CD14-positive monocyte (primary cell): ENCODE data around the gene GAREM2. TPM values are rescaled to one million over a fixed set of nuclear protein-coding genes. Genes with fewer than 3 reads are reported as not detected.
A peak's percentile ranks its signal among the peaks of the same experiment; 100 is the strongest.

Experiments
- DNase-seq, 3 donors: peaks; one replicate each; pipeline ENCODE4 v3.0.0-alpha.2; 2011 to 2022
- H2AFZ ChIP-seq: 2 replicates; pipeline ENCODE4 v1.6.0; 2012; ENCODE audit warnings: mild to moderate bottlenecking, low read depth, low read length, inconsistent platforms; ENCODE audit not compliant: insufficient read depth, poor library complexity, severe bottlenecking
- H3K27ac ChIP-seq, 2 donors: 1 replicate in 1 of 2; 2 replicates in 1 of 2; pipeline ENCODE4 v1.5.1; 2012 to 2013; ENCODE audit warnings: low read length in 2 of 2, control low read depth in 1 of 2, inconsistent platforms in 1 of 2, low read depth in 1 of 2, mild to moderate bottlenecking in 1 of 2
- H3K27me3 ChIP-seq, 2 donors: one replicate each; pipeline versions ENCODE4 v1.6.0 to v1.6.1; 2011 to 2013; ENCODE audit warnings: low read length in 2 of 2; ENCODE audit not compliant: control insufficient read depth in 2 of 2, insufficient read depth in 2 of 2
- H3K36me3 ChIP-seq, 2 donors: replicated peaks in 1 of 2; 1 replicate in 1 of 2; 2 replicates in 1 of 2; pipeline versions ENCODE4 v1.5.1 to v1.6.1; 2012 to 2013; ENCODE audit warnings: low read length in 2 of 2, control low read depth in 1 of 2, inconsistent platforms in 1 of 2, mild to moderate bottlenecking in 1 of 2; ENCODE audit not compliant: insufficient read depth in 2 of 2, control insufficient read depth in 1 of 2
- H3K4me1 ChIP-seq, 2 donors: 1 replicate in 1 of 2; 2 replicates in 1 of 2; pipeline versions ENCODE4 v1.5.1 to v1.6.1; 2012 to 2013; ENCODE audit warnings: low read length in 2 of 2, control low read depth in 1 of 2, inconsistent platforms in 1 of 2, mild to moderate bottlenecking in 1 of 2, moderate library complexity in 1 of 2; ENCODE audit not compliant: insufficient read depth in 2 of 2, control insufficient read depth in 1 of 2
- H3K4me2 ChIP-seq: replicated peaks from 2 replicates; pipeline ENCODE3; 2012; ENCODE audit warnings: low read length, moderate library complexity, mild to moderate bottlenecking; ENCODE audit not compliant: poor library complexity, severe bottlenecking; ENCODE audit errors: extremely low read depth
- H3K4me3 ChIP-seq, 3 experiments: fragments of 200-600 bp in 1 of 3; sonication (generic) in 1 of 3; replicated peaks in 1 of 3; 1 replicate in 2 of 3; 2 replicates in 1 of 3; pipeline ENCODE4 v1.5.1; 2011 to 2013; ENCODE audit warnings: low read length in 3 of 3, mild to moderate bottlenecking in 3 of 3, control low read depth in 2 of 3, low read depth in 2 of 3, inconsistent platforms in 1 of 3, moderate library complexity in 1 of 3
- H3K79me2 ChIP-seq: 2 replicates; pipeline ENCODE4 v1.6.0; 2012; ENCODE audit warnings: mild to moderate bottlenecking, control low read depth, inconsistent platforms, low read length, moderate library complexity; ENCODE audit not compliant: insufficient read depth
- H3K9ac ChIP-seq: 2 replicates; pipeline ENCODE4 v1.6.0; 2017; ENCODE audit warnings: low read length, mild to moderate bottlenecking; ENCODE audit not compliant: insufficient read depth, poor library complexity, severe bottlenecking
- H3K9me3 ChIP-seq, 2 donors: replicated peaks in 1 of 2; 1 replicate in 1 of 2; 2 replicates in 1 of 2; pipeline versions ENCODE4 v1.5.1 to v1.6.1; 2012 to 2013; ENCODE audit warnings: low read length in 2 of 2, control low read depth in 1 of 2; ENCODE audit not compliant: control insufficient read depth in 1 of 2, insufficient read depth in 1 of 2
- H4K20me1 ChIP-seq: 2 replicates; pipeline ENCODE4 v1.6.0; 2012; ENCODE audit warnings: mild to moderate bottlenecking, low read length, control low read depth, moderate library complexity; ENCODE audit not compliant: insufficient read depth
- H3K27ac Mint-ChIP-seq, 7 donors: one replicate each; pipeline ENCODE4 v1.8.0; 2020; ENCODE audit warnings: mild to moderate bottlenecking in 7 of 7, mixed read lengths in 7 of 7, moderate library complexity in 6 of 7, inconsistent platforms in 2 of 7
- H3K27me3 Mint-ChIP-seq, 3 donors: one replicate each; pipeline ENCODE4 v1.8.0; 2021 to 2022; ENCODE audit warnings: low read depth in 3 of 3, mild to moderate bottlenecking in 3 of 3, mixed read lengths in 3 of 3, moderate library complexity in 3 of 3, inconsistent platforms in 1 of 3
- H3K36me3 Mint-ChIP-seq, 2 donors: one replicate each; pipeline ENCODE4 v1.8.0; 2020; ENCODE audit warnings: mixed read lengths in 2 of 2, inconsistent platforms in 1 of 2, mild to moderate bottlenecking in 1 of 2
- H3K4me1 Mint-ChIP-seq: one replicate; pipeline ENCODE4 v1.8.0; 2020; ENCODE audit warnings: mild to moderate bottlenecking, mixed read lengths
- H3K4me3 Mint-ChIP-seq, 2 donors: one replicate each; pipeline ENCODE4 v1.8.0; 2020; ENCODE audit warnings: mild to moderate bottlenecking in 2 of 2, mixed read lengths in 2 of 2, moderate library complexity in 1 of 2
- H3K9me3 Mint-ChIP-seq, 7 donors: one replicate each; pipeline ENCODE4 v1.8.0; 2020 to 2022; ENCODE audit warnings: mixed read lengths in 7 of 7, mild to moderate bottlenecking in 6 of 7, moderate library complexity in 6 of 7, inconsistent platforms in 2 of 7
- CTCF ChIP-seq: fragments of 200-600 bp; IDR thresholded peaks from one replicate; pipeline ENCODE4 v1.8.0; 2022; ENCODE audit warnings: antibody characterized with exemption, mild to moderate bottlenecking
- WGBS: methylation state at CpG from one replicate; pipeline ENCODE4 v1.1.5; 2013; ENCODE audit warnings: missing lambda C conversion rate; ENCODE audit not compliant: insufficient coverage; 5-methylcytosine and 5-hydroxymethylcytosine counted together
- intact Hi-C, 2 donors: fragments of 100-400 bp; cut with micrococcal nuclease; formaldehyde crosslinking; loops; one replicate each; pipeline versions ENCODE4 v1.15.0 to v1.15.1; 2023
- polyA plus RNA-seq, 3 donors: library from polyadenylated mRNA; depleted of rRNA in 1 of 3; unstranded in 2 of 3; stranded (reverse) in 1 of 3; fragments of 300-500 nt in 2 of 3; fragments of >200 nt in 1 of 3; fragmentation: Illumina TruSeq in 2 of 3; gene quantifications; 1 replicate in 2 of 3; 2 replicates in 1 of 3; pipeline ENCODE4 v1.2.3, GENCODE V29; 2012 to 2021

Gene GAREM2
- polyA plus RNA-seq, 3 donors = 0.08 to 0.09 TPM; not detected in 1

GRCh38 chr2:26184555-26185303, 11.8 kb downstream of the GAREM2 start:
- Mint-ChIP-seq H3K4me3 (peak overlapping the region; percentile 73 to 84), H3K27ac (peak overlapping the region in 1 of 7 donors; percentile 15), H3K4me1 (peaks cover 19% of the 10 kb centered on the region), H3K36me3 (peaks cover under 1 to 11% of the 10 kb centered on the region in 2 donors), H3K27me3 (peaks cover 18 to 37% (median 32%) of the 10 kb centered on the region in 3 donors), H3K9me3 (peaks cover 0 to 6% (median 0%) of the 10 kb centered on the region in 7 donors)
- Histone ChIP-seq H3K9ac (peak overlapping the region; percentile 51), H3K4me1 (peaks cover 9 to 21% of the 10 kb centered on the region in 2 donors), H3K27me3 (peaks cover 4 to 20% of the 10 kb centered on the region in 2 donors), H2AFZ (peak overlapping the region; percentile 90), H3K9me3 (no peaks in the 10 kb centered on the region), H4K20me1 (no peaks in the 10 kb centered on the region), H3K27ac (no peak overlapping the region), H3K79me2 (no peaks in the 10 kb centered on the region), H3K36me3 (no peaks in the 10 kb centered on the region), H3K4me3 (peak overlapping the region; percentile 40 to 74 (median 46)), H3K4me2 (peak overlapping the region; percentile 85)
- 2% methylated on average over 114 of the region's 114 CpGs for WGBS
- peak; percentile 85 to 87 (median 86) for DNase-seq
- intact Hi-C loops = loop anchor here in 1 of 2 donors (10.0 kb wide), 1 partner anchor 230 kb away; no protein-coding TSS in a partner anchor
- TF ChIP-seq CTCF = peak; percentile 63

DNA sequence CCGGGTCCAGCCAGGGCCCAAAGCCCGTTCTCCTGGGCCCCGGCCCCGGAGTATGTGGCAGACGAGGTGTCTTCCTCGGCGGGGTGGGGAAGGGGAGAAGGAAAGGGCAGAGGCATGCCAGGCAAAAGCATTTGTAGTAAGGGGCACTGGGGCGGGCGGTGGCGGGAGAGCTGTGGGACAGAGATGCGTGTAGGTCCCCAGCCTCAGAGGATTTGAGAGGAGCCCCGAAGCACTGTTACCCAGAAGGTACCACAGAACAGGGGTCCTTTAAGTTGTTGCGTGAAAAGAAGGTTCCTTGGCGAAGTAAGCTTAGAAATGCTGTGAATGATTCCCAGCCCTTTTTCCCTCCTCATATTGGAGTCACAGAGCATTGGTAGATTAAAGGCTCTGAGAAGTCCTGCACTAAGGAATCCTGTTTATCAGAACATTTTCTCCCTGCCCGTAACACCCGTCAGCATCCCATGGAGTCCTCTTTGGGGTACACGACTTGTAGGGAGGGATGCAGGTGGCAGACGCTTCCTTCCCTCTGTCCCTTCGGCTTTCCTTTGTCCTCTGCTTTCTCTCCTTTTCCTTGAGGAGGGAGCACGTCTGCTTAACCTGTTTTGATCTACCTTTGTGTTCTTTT, 12.5 kb downstream of the GAREM2 start:
- Mint-ChIP-seq H3K36me3 (peaks cover 5 to 8% of the 10 kb centered on the region in 2 donors), H3K4me3 (peak overlapping the region; percentile 73 to 84), H3K27me3 (peaks cover 14 to 32% (median 31%) of the 10 kb centered on the region in 3 donors), H3K27ac (peak overlapping the region in 2 of 7 donors; percentile 15 to 50), H3K9me3 (peaks cover 0 to 3% (median 0%) of the 10 kb centered on the region in 7 donors), H3K4me1 (peaks cover 16% of the 10 kb centered on the region)
- no peaks in the 10 kb centered on the region for H4K20me1 ChIP-seq
- TF ChIP-seq CTCF = no peak
- peak overlapping the region; percentile 81 for H2AFZ ChIP-seq
- peaks cover 3 to 6% of the 10 kb centered on the region in 2 donors for H3K36me3 ChIP-seq
- H3K4me2 ChIP-seq = peak overlapping the region; percentile 85
- H3K79me2 ChIP-seq = no peaks in the 10 kb centered on the region
- no peak overlapping the region for H3K27ac ChIP-seq
- H3K4me1 ChIP-seq = peaks cover 9 to 21% of the 10 kb centered on the region in 2 donors
- intact Hi-C loops = loop anchor here in 1 of 2 donors (10.0 kb wide), 1 partner anchor 231 kb away; no protein-coding TSS in a partner anchor
- peak overlapping the region; percentile 51 for H3K9ac ChIP-seq
- peaks cover 4 to 14% of the 10 kb centered on the region in 2 donors for H3K27me3 ChIP-seq
- H3K4me3 ChIP-seq = peak overlapping the region; percentile 24 to 70 (median 40)
- H3K9me3 ChIP-seq = no peaks in the 10 kb centered on the region
- 35% methylated on average over 11 of the region's 20 CpGs for WGBS
- no peak for DNase-seq
